ENCODE results near the gene GMIP.

Gene GMIP

DNA sequence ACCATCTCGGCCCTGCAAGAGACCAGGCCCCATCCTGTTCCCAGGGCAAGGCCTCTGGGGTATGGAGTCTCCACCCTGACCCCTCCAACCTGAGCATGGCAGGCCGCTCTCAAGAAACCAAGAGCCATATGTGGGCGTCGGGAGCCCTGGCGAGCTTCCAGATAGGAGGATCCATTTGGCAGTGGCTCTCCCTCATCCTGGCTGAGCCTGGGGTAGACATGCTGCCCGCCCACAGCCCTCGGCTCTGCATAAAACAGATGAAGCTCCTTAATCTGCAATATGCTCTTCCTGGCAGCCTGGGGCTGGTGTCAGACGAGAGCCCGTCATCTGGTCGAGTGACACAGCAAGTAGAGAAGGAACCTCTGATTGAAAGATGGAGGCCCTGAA, 13.9 kb upstream of the GMIP start:
- TF ChIP-seq, protein P1, sequence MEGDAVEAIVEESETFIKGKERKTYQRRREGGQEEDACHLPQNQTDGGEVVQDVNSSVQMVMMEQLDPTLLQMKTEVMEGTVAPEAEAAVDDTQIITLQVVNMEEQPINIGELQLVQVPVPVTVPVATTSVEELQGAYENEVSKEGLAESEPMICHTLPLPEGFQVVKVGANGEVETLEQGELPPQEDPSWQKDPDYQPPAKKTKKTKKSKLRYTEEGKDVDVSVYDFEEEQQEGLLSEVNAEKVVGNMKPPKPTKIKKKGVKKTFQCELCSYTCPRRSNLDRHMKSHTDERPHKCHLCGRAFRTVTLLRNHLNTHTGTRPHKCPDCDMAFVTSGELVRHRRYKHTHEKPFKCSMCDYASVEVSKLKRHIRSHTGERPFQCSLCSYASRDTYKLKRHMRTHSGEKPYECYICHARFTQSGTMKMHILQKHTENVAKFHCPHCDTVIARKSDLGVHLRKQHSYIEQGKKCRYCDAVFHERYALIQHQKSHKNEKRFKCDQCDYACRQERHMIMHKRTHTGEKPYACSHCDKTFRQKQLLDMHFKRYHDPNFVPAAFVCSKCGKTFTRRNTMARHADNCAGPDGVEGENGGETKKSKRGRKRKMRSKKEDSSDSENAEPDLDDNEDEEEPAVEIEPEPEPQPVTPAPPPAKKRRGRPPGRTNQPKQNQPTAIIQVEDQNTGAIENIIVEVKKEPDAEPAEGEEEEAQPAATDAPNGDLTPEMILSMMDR (IDR thresholded peaks at IDR 0.05; ENCODE audit: borderline replicate concordance, extremely low read depth, low read length, poor library complexity, severe bottlenecking), result no peak
- no peaks in the 10 kb centered on the region for H3K9me3 ChIP-seq (ENCODE audit: insufficient read depth, low read length, severe bottlenecking)
- H3K79me2 ChIP-seq (ENCODE audit: insufficient read depth, low read length), result peaks cover 48% of the 10 kb centered on the region
- no peak overlapping the region for H3K27ac ChIP-seq (ENCODE audit: low read length)
- H3K4me1 ChIP-seq (ENCODE audit: insufficient read depth, low read length), result peaks cover 15% of the 10 kb centered on the region
- peaks cover 58% of the 10 kb centered on the region for H4K20me1 ChIP-seq (ENCODE audit: insufficient read depth, low read length)
- H3K27me3 ChIP-seq (ENCODE audit: insufficient read depth, low read length, poor library complexity), result no peaks in the 10 kb centered on the region
- H3K4me3 ChIP-seq (ENCODE audit: low read depth in 1 of 2, low read length in 2 of 2), result no peak overlapping the region
- no peak overlapping the region for H3K4me2 ChIP-seq (ENCODE audit: insufficient read depth, low read length)
- no peak for DNase-seq
- H3K9ac ChIP-seq (ENCODE audit: low read depth, low read length), result no peak overlapping the region
- no peak overlapping the region for H2AFZ ChIP-seq (ENCODE audit: low read depth, low read length)
- H3K36me3 ChIP-seq (ENCODE audit: insufficient read depth, low read length), result peaks cover 93% of the 10 kb centered on the region
- no peak for ATAC-seq (ENCODE audit: insufficient read depth, low read depth)

DNA sequence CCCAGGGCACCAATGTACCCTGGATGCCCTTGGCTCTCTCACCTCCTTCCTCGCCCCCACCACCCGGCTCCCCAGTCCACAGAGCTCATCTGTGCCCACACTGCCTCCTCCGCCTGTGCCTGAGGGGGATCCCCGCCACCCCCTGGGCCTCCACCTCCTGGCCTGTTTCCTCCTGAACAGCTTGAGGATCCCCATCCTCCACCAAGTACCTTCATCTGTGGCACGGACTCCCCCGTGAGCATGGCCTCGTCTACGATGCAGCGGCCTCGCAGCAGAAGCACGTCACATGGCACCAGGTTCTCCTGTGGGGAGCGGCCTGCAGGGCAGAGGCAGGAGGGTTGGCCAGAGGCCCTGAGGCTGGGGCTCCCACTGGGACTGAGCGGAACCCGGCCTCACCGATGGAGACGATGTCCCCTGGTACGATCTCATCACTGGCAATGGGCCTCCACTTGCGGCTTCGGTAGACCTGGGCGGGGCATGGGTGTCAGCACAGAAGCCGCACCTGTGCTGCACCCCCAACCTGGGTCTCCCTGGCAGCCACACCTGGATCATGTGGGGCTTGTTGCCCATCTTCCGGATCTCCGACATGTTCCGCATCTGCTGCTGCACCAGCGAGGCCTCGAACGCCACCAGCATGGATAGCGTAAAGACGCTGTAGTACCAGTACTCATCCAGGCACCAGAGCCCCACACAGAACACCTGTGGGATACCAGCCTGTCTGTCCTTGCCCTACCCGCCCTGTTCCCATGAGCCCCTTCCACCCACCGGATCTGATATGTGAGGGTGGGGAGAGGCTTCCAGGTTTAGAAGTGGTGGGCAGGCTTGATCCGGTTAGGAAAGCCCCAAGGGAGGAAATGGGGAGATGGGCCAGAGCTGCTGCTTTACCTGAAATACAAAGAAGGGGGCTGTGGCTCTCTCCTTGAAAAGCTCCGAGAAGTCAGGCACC, 13.3 kb upstream of the GMIP start:
- no peak overlapping the region for H2AFZ ChIP-seq (ENCODE audit: low read depth, low read length)
- no peak for TF ChIP-seq EZH2 (IDR thresholded peaks at IDR 0.05; ENCODE audit: borderline replicate concordance, low read depth, low read length, severe bottlenecking)
- TF ChIP-seq, protein P1 (IDR thresholded peaks at IDR 0.05; ENCODE audit: borderline replicate concordance, extremely low read depth, low read length, poor library complexity, severe bottlenecking), result no peak
- H3K4me2 ChIP-seq (ENCODE audit: insufficient read depth, low read length), result no peak overlapping the region
- no peaks in the 10 kb centered on the region for H3K27me3 ChIP-seq (ENCODE audit: insufficient read depth, low read length, poor library complexity)
- no peaks in the 10 kb centered on the region for H3K9me3 ChIP-seq (ENCODE audit: insufficient read depth, low read length, severe bottlenecking)
- H3K36me3 ChIP-seq (ENCODE audit: insufficient read depth, low read length), result peaks cover 93% of the 10 kb centered on the region
- peaks cover 8% of the 10 kb centered on the region for H3K4me1 ChIP-seq (ENCODE audit: insufficient read depth, low read length)
- DNase-seq, result no peak
- no peak overlapping the region for H3K9ac ChIP-seq (ENCODE audit: low read depth, low read length)
- no peak overlapping the region for H3K4me3 ChIP-seq (ENCODE audit: low read depth in 1 of 2, low read length in 2 of 2)
- H4K20me1 ChIP-seq (ENCODE audit: insufficient read depth, low read length), result peaks cover 59% of the 10 kb centered on the region
- no peak for ATAC-seq (ENCODE audit: insufficient read depth, low read depth)
- peaks cover 41% of the 10 kb centered on the region for H3K79me2 ChIP-seq (ENCODE audit: insufficient read depth, low read length)
- no peak overlapping the region for H3K27ac ChIP-seq (ENCODE audit: low read length)

DNA sequence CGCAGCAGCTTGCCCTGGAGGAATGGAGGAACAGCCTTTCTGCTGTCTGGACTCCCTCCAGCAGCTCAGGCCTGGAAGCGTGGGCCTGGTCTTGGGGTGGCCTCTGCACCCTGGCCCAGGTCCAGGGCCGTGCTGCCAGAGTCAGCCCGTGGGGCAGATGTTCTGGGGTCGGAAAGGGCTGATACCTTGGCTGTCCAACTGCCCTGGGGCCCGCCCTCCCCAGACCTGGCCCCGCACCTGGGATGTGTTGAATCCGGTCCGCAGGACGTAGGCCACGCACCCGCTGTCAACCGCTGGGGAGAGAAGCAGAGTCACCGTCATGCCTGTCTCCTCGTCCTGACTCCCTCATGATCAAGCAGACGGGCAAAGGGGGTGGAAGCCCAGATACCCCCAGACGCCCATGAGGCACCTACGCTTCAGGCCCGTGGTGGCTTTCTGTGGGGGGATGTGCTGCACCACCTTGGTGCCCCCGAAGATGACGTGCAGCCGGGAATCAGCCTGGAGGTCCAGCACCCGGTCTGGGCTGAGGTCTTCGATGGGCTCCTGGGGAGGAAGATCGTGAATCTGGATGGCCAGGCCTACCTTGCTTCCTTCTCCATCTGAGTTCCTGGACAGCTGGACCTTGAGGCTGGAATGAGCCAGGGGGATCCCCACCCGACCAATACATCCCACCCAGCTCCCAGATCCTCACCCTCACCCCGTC, 12.3 kb upstream of the GMIP start:
- H3K9me3 ChIP-seq (ENCODE audit: insufficient read depth, low read length, severe bottlenecking), result no peaks in the 10 kb centered on the region

More for the DNA sequence above, 12.3 kb upstream of the GMIP start:
- Histone ChIP-seq H4K20me1 (ENCODE audit: insufficient read depth, low read length) (peaks cover 59% of the 10 kb centered on the region), H3K9ac (ENCODE audit: low read depth, low read length) (no peak overlapping the region), H3K27ac (ENCODE audit: low read length) (no peak overlapping the region), H3K79me2 (ENCODE audit: insufficient read depth, low read length) (peaks cover 32% of the 10 kb centered on the region), H3K4me1 (ENCODE audit: insufficient read depth, low read length) (no peaks in the 10 kb centered on the region), H3K27me3 (ENCODE audit: insufficient read depth, low read length, poor library complexity) (no peaks in the 10 kb centered on the region), H3K4me3 (ENCODE audit: low read depth in 1 of 2, low read length in 2 of 2) (no peak overlapping the region), H2AFZ (ENCODE audit: low read depth, low read length) (no peak overlapping the region), H3K4me2 (ENCODE audit: insufficient read depth, low read length) (no peak overlapping the region), H3K36me3 (ENCODE audit: insufficient read depth, low read length) (peaks cover 94% of the 10 kb centered on the region)
- ATAC-seq (ENCODE audit: insufficient read depth, low read depth) (no peak), DNase-seq (no peak)
- no peak for TF ChIP-seq EZH2 (IDR thresholded peaks at IDR 0.05; ENCODE audit: borderline replicate concordance, low read depth, low read length, severe bottlenecking)
- TF ChIP-seq, protein P1 (IDR thresholded peaks at IDR 0.05; ENCODE audit: borderline replicate concordance, extremely low read depth, low read length, poor library complexity, severe bottlenecking), result no peak
